K562 (cell line): ENCODE results near the gene OSBPL10. TPM values are rescaled to one million over a fixed set of nuclear protein-coding genes. Genes with fewer than 3 reads are reported as not detected.

Experiments used
- ATAC-seq: fragments of 200-7000 bp; cut with Tn5 transposase; 3 replicates; pipeline ENCODE4 v1.9.1; 2020; ENCODE audit warnings: moderate library complexity
- BruUV-seq: library from RNA; stranded (reverse); fragments of 400-500 nt; replicated peaks from 2 replicates; lab custom pipeline; 2021; lab: Mats Ljungman, UMichigan
- CTCF ChIA-PET: fragments of 300-600 bp; formaldehyde crosslinking; extraction: SDS; loops from one replicate; lab custom pipeline; 2021; ENCODE audit warnings: low intra/inter-chr PET ratio; lab: Yijun Ruan, JAX
- POLR2A ChIA-PET: fragments of 300-600, 350-650 bp; sonication (Branson Sonifier 250); formaldehyde crosslinking; extraction: SDS; loops from one replicate; lab custom pipeline; 2021; ENCODE audit warnings: antibody characterized with exemption, inconsistent platforms; lab: Yijun Ruan, JAX
- DNase-seq, 4 experiments: peaks; one replicate each; pipeline versions ENCODE4 v3.0.0 to v3.0.0-alpha.2; 2011 to 2018; ENCODE audit warnings: low spot score in 3 of 4, mixed read lengths in 3 of 4; ENCODE audit errors: extremely low read depth in 1 of 4
- FAIRE-seq: peaks from 2 replicates; lab custom pipeline; 2011; peaks lifted over from hg19 to GRCh38; lab: Jason Lieb, UNC
- H2AFZ ChIP-seq: 2 replicates; pipeline ENCODE4 v1.6.0; 2011; ENCODE audit warnings: low read depth, low read length, control low read depth, inconsistent platforms
- H3K27ac ChIP-seq: fragments of 200-600 bp; 3 replicates; pipeline ENCODE4 v1.8.0; 2011; ENCODE audit warnings: low read depth, mild to moderate bottlenecking, control low read depth, inconsistent platforms, low read length, moderate library complexity, mixed read lengths; ENCODE audit errors: extremely low read depth
- H3K27me3 ChIP-seq, 2 experiments: fragments of 300-600 bp in 1 of 2; 2 replicates in 1 of 2; 3 replicates in 1 of 2; pipeline versions ENCODE4 v1.6.0 to v1.8.0; 2011; ENCODE audit warnings: inconsistent platforms in 2 of 2, low read length in 2 of 2, mild to moderate bottlenecking in 1 of 2, mixed read lengths in 1 of 2, moderate library complexity in 1 of 2; ENCODE audit not compliant: control insufficient read depth in 2 of 2, insufficient read depth in 2 of 2
- H3K36me3 ChIP-seq: fragments of 300-600 bp; 3 replicates; pipeline ENCODE4 v1.8.0; 2011; ENCODE audit warnings: mild to moderate bottlenecking, low read length, inconsistent platforms; ENCODE audit not compliant: control insufficient read depth, insufficient read depth
- H3K4me1 ChIP-seq, 2 experiments: fragments of 200-600 bp in 1 of 2; replicated peaks in 1 of 2; 2 replicates in 1 of 2; 3 replicates in 1 of 2; pipeline versions ENCODE4 v1.5.1 to v1.8.0; 2011; ENCODE audit warnings: inconsistent platforms in 2 of 2, low read length in 2 of 2, mild to moderate bottlenecking in 1 of 2, mixed read lengths in 1 of 2, moderate library complexity in 1 of 2; ENCODE audit not compliant: control insufficient read depth in 2 of 2, insufficient read depth in 2 of 2
- H3K4me2 ChIP-seq: 2 replicates; pipeline ENCODE4 v1.6.1; 2011; ENCODE audit warnings: low read length, control low read depth, inconsistent platforms, mixed read lengths; ENCODE audit not compliant: insufficient read depth
- H3K4me3 ChIP-seq: fragments of 200-600 bp; sonication (generic), shearing (Covaris generic); 2 replicates; pipeline ENCODE4 v1.5.1; 2016; ENCODE audit warnings: control low read depth, inconsistent platforms
- H3K79me2 ChIP-seq: fragments of 200-600 bp; 3 replicates; pipeline ENCODE4 v1.8.0; 2011; ENCODE audit warnings: low read length, inconsistent platforms; ENCODE audit not compliant: control insufficient read depth, insufficient read depth
- H3K9ac ChIP-seq, 2 experiments: 2 replicates each; pipeline versions ENCODE4 v1.6.0 to v1.6.1; 2011; ENCODE audit warnings: low read depth in 2 of 2, low read length in 2 of 2, control low read depth in 1 of 2, inconsistent platforms in 1 of 2, mild to moderate bottlenecking in 1 of 2, mixed read lengths in 1 of 2; ENCODE audit not compliant: insufficient read depth in 1 of 2
- H3K9me1 ChIP-seq: one replicate; pipeline ENCODE4 v1.6.0; 2011; ENCODE audit warnings: inconsistent platforms, mild to moderate bottlenecking, low read length, moderate library complexity; ENCODE audit not compliant: control insufficient read depth, insufficient read depth
- H3K9me3 ChIP-seq: replicated peaks from 2 replicates; pipeline ENCODE4 v1.5.1; 2011; ENCODE audit warnings: low read depth, low read length, inconsistent platforms; ENCODE audit not compliant: control insufficient read depth, insufficient read depth
- H4K20me1 ChIP-seq: replicated peaks from 2 replicates; pipeline ENCODE4 v1.6.1; 2011; ENCODE audit warnings: low read length, inconsistent platforms, mixed read lengths; ENCODE audit not compliant: control insufficient read depth, insufficient read depth
- BRF1 ChIP-seq: IDR thresholded peaks from 3 replicates; pipeline ENCODE4 v1.6.1; 2011; ENCODE audit warnings: borderline replicate concordance, mild to moderate bottlenecking; ENCODE audit not compliant: insufficient read length; ENCODE audit errors: extremely low read depth
- HMGN3 ChIP-seq: IDR thresholded peaks from 2 replicates; pipeline ENCODE4 v1.6.1; 2011; ENCODE audit warnings: borderline replicate concordance, low read depth, mild to moderate bottlenecking, mixed read lengths, low read length; ENCODE audit not compliant: insufficient read length; ENCODE audit errors: extremely low read depth
- MAFF ChIP-seq: IDR thresholded peaks from 2 replicates; pipeline ENCODE4 v1.6.1; 2012; ENCODE audit warnings: low read length, improper control_type of control experiment
- WGBS: fragments of 100-300 bp; shearing (Covaris generic); methylation state at CpG from one replicate; pipeline ENCODE4 v1.1.6; 2016; ENCODE audit warnings: low coverage, mixed read lengths; ENCODE audit not compliant: insufficient coverage; ENCODE audit errors: missing lambda C conversion rate; 5-methylcytosine and 5-hydroxymethylcytosine counted together
- in situ Hi-C: fragments of 300-500 bp; cut with MboI; formaldehyde crosslinking; loops from 4 replicates; pipeline ENCODE4 v1.15.0; 2018; ENCODE audit warnings: inconsistent platforms, mixed read lengths
- intact Hi-C: fragments of 100-400 bp; cut with micrococcal nuclease; formaldehyde crosslinking; loops from 2 replicates; pipeline ENCODE4 v1.14.2; 2022
- polyA plus RNA-seq, 8 experiments: library from polyadenylated mRNA; depleted of rRNA in 4 of 8; stranded (reverse) in 5 of 8; unstranded in 3 of 8; fragments of >200 nt; fragmentation: Nextera tagmentation in 2 of 8; fragmentation: Illumina TruSeq in 1 of 8; extraction: Ambion mirVana in 2 of 8; extraction: Trizol in 1 of 8; gene quantifications; 2 replicates each; pipeline versions ENCODE4 v1.2.1 to v1.2.3, GENCODE V29; 2011 to 2014; ENCODE audit warnings: inconsistent platforms in 1 of 8, missing spikeins in 1 of 8
- total RNA-seq, 7 experiments: library from RNA; depleted of rRNA in 6 of 7; stranded (reverse); fragments of >200 nt in 6 of 7; fragmentation: Illumina TruSeq in 2 of 7; extraction: Trizol in 2 of 7; gene quantifications; 2 replicates each; pipeline versions ENCODE4 v1.2.1 to v1.2.3, GENCODE V29; 2011 to 2021; ENCODE audit warnings: low replicate concordance in 1 of 7

The OSBPL10 gene
- total and polyA plus RNA-seq, 9 of the 15 experiments (the other 6 are each of a cell fraction or from before 2014, with no cell fraction given), result 0.03 to 0.19 (median 0.14) TPM; not detected in 2

DNA sequence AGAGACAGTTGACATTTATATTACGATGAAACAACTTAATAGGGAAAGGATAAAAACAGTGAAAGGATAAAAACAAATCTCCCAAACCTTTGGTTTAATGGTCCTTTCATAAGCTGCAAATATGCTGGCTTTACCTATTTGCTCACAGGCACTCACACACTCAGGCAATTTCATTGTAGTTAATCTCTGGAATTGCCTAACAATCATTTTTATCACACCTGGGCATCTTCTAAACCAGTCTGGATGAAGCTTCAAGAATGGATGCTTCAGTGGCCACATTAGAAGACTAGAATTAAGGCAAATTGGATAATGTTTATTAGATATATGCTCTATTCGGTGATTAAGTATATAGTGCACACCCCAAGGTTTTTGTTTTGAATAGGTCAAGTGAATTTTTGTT, 13.5 kb downstream of the OSBPL10 start:
- intact Hi-C loops, result no loop called here
- H3K27ac ChIP-seq, result no peak overlapping the region
- H3K4me2 ChIP-seq, result no peak overlapping the region
- WGBS, result 6% methylated on average over 2 of the region's 2 CpGs
- H3K4me3 ChIP-seq, result no peak overlapping the region
- in situ Hi-C loops, result no loop called here
- H3K9ac ChIP-seq, result no peak overlapping the region
- ATAC-seq, result no peak
- POLR2A ChIA-PET, result no interaction called here
- no peaks in the 10 kb centered on the region for H4K20me1 ChIP-seq
- peaks cover 0 to 11% of the 10 kb centered on the region in 2 experiments; a peak in 2 of 5 replicates for H3K27me3 ChIP-seq
- no peak for TF ChIP-seq BRF1
- TF ChIP-seq, all 486 proteins: peak for 0
- FAIRE-seq, result no peak
- no peaks in the 10 kb centered on the region for H3K9me1 ChIP-seq
- BruUV-seq, result no TSS peak
- H3K79me2 ChIP-seq, result no peaks in the 10 kb centered on the region
- no peak overlapping the region for H2AFZ ChIP-seq
- no peak for DNase-seq
- no peaks in the 10 kb centered on the region for H3K9me3 ChIP-seq
- H3K36me3 ChIP-seq, result no peaks in the 10 kb centered on the region
- CTCF ChIA-PET, result no interaction called here
- H3K4me1 ChIP-seq, result no peaks in the 10 kb centered on the region

DNA sequence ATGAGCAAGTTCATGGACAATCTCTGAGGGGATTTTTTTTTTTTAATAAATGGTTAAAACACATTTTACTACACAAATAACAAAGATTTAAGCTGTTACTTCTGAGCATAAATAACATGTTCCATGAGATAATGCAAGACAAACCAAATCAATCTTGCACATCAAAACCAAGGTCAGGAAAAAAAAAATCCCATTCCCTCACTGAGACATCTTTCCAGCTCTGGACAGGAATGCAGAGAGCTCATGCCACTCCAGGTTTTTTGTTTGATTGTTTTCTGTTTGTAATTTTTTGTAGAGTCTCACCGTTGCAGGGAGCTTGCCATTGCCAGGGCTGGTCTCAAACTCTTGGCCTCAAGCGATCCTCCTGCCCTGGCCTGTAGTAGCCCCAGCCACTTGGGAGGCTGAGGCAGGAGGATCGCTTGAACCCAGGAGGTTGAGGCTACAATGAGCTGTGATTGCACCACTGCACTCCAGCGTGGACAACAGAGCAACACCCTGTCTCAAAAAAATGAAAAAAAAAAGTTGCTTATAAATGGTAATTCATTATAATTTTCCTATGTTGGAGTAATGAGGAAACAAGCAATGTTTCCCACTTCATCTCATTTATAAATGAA, 14.0 kb downstream of the OSBPL10 start:
- 0% methylated on average over 4 of the region's 4 CpGs for WGBS
- Histone ChIP-seq H3K9me3 (no peaks in the 10 kb centered on the region), H3K9me1 (no peaks in the 10 kb centered on the region), H3K4me3 (no peak overlapping the region), H2AFZ (no peak overlapping the region), H3K27ac (no peak overlapping the region), H3K27me3 (peaks cover 0 to 6% of the 10 kb centered on the region in 2 experiments; a peak in 2 of 5 replicates), H3K4me2 (no peak overlapping the region), H4K20me1 (no peaks in the 10 kb centered on the region)
- ATAC-seq (no peak), FAIRE-seq (peak; percentile 35), DNase-seq (no peak)
- CTCF ChIA-PET, result no interaction called here
- TF ChIP-seq MAFF (no peak), HMGN3 (no peak)
- TF ChIP-seq, all 486 proteins: peak for 0
- BruUV-seq, result no TSS peak
- H3K4me1 ChIP-seq, result no peaks in the 10 kb centered on the region
- in situ Hi-C loops, result no loop called here
- no peaks in the 10 kb centered on the region for H3K79me2 ChIP-seq
- intact Hi-C loops, result no loop called here
- POLR2A ChIA-PET, result no interaction called here
- H3K36me3 ChIP-seq, result no peaks in the 10 kb centered on the region
- no peak overlapping the region for H3K9ac ChIP-seq
